Endothelial cell of umbilical vein (primary cell): Measurements from ENCODE around the gene KIF3A.

ENCODE experiments used
- EZH2 ChIP-seq: IDR thresholded peaks from 2 replicates; pipeline ENCODE4 v1.6.1; 2012; ENCODE audit warnings: borderline replicate concordance, low read depth, mild to moderate bottlenecking, moderate library complexity, low read length, inconsistent platforms; ENCODE audit not compliant: severe bottlenecking
- FOS ChIP-seq: IDR thresholded peaks from 2 replicates; pipeline ENCODE4 v1.6.1; 2011; ENCODE audit warnings: mild to moderate bottlenecking, low read length, moderate library complexity, borderline replicate concordance; ENCODE audit not compliant: insufficient read depth
- GATA2 ChIP-seq: IDR thresholded peaks from 2 replicates; pipeline ENCODE4 v1.7.0; 2011; ENCODE audit warnings: low read depth, mild to moderate bottlenecking, moderate library complexity, mixed read lengths, low read length; ENCODE audit not compliant: insufficient read length, insufficient read depth
- JUN ChIP-seq: IDR thresholded peaks from 2 replicates; pipeline ENCODE4 v1.6.1; 2011; ENCODE audit warnings: borderline replicate concordance, low read depth; ENCODE audit not compliant: insufficient read length, insufficient read depth
- MYC ChIP-seq: IDR thresholded peaks from one replicate; pipeline ENCODE4 v1.6.1; 2011; ENCODE audit warnings: mild to moderate bottlenecking, low read depth, low read length
- POLR2A ChIP-seq: IDR thresholded peaks from 2 replicates; pipeline ENCODE4 v1.6.1; 2012; ENCODE audit warnings: low read depth, mild to moderate bottlenecking, control low read depth, low read length
- POLR2AphosphoS5 ChIP-seq: IDR thresholded peaks from 2 replicates; pipeline ENCODE4 v1.6.1; 2012; ENCODE audit warnings: low read depth, mild to moderate bottlenecking, control low read depth, low read length, moderate library complexity; ENCODE audit not compliant: insufficient read depth
- TF ChIP-seq, protein P1 (sequence below), 2 donors: IDR thresholded peaks; 1 replicate in 1 of 2; 2 replicates in 1 of 2; pipeline ENCODE4 v1.5.1; 2011; ENCODE audit warnings: low read length in 2 of 2, mild to moderate bottlenecking in 2 of 2, moderate library complexity in 2 of 2, control low read depth in 1 of 2, inconsistent platforms in 1 of 2, low read depth in 1 of 2; ENCODE audit not compliant: insufficient read depth in 1 of 2; ENCODE audit errors: extremely low read depth in 1 of 2
- TF ChIP-seq, protein P2 (sequence below): IDR thresholded peaks from 2 replicates; pipeline ENCODE4 v1.6.1; 2011; ENCODE audit not compliant: insufficient read depth, insufficient read length

DNA sequence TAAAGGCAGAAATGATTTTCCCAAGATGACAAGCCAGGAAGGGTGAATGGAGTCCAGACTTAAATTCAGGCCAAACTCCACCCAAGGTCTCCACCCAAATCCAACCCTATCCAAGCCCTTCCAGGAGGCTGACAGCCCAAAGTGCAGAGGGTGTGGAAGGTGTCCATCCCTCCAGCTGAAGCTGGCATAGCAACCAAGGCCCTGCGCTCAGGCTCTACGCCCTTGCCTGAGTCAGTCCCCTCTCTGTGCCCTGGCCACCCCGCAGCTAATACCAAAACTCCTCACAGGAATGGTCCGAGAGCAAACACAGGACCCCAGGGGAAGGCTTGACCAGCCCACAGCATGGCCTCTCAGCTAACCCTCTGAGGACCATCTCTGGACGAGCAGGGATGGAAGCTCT lies 37.5 kb upstream of the KIF3A start:
- TF ChIP-seq POLR2A (no peak), FOS (no peak), JUN (no peak), POLR2AphosphoS5 (no peak), EZH2 (no peak), MYC (no peak), GATA2 (no peak)
- TF ChIP-seq, protein P1, sequence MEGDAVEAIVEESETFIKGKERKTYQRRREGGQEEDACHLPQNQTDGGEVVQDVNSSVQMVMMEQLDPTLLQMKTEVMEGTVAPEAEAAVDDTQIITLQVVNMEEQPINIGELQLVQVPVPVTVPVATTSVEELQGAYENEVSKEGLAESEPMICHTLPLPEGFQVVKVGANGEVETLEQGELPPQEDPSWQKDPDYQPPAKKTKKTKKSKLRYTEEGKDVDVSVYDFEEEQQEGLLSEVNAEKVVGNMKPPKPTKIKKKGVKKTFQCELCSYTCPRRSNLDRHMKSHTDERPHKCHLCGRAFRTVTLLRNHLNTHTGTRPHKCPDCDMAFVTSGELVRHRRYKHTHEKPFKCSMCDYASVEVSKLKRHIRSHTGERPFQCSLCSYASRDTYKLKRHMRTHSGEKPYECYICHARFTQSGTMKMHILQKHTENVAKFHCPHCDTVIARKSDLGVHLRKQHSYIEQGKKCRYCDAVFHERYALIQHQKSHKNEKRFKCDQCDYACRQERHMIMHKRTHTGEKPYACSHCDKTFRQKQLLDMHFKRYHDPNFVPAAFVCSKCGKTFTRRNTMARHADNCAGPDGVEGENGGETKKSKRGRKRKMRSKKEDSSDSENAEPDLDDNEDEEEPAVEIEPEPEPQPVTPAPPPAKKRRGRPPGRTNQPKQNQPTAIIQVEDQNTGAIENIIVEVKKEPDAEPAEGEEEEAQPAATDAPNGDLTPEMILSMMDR (IDR thresholded peaks at IDR 0.05; ENCODE audit: extremely low read depth in 1 of 2, insufficient read depth in 1 of 2, low read depth in 1 of 2, low read length in 2 of 2) = no peak
- TF ChIP-seq, protein P2, sequence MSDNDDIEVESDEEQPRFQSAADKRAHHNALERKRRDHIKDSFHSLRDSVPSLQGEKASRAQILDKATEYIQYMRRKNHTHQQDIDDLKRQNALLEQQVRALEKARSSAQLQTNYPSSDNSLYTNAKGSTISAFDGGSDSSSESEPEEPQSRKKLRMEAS = no peak
